ENCODE measurements around the gene SNCB.

DNA sequence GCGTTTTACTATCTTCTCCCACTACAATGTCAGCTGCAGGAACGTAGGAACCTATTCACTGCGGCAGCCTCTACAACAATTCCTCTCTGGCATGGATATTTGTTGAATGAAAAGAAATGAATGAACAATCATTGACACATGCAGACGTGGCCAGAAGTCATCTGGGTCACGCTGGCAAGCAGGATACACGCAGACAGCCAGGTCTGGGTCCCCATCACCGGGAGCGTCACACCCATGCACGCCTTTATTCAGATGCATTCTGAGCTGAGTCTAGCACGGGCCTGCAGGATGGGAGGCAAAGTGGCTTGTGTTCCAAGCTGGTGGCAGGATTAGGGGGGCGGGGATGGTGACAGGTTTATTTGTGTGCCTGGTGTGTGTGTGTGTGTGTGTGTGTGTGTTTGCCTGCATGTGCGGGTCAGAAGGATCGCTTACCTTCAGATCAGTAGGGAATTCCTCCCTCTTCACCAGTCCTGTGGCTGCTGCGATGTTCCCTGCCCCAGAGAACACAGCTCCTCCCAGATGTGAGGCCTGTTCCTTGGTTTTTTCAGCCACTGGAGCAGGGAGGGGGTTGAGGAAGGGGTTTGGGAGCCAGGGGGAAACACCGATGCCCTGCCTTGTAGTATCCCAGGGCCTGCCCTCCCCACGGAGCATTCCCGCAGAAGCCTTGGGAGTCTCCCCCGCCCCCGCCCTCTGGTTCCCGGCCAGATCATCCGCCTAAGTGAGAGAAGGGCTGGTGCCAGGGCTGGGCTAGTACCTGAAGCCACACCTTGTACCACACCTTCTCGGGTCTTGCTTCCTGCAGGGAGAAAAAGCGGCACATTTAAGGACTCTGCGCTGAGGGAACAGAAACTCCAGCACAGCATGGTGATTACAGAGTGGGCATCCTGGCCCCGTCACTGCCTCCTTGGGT, 4.1 kb downstream of the SNCB start:
- no peak for TF ChIP-seq EZH2 (IDR thresholded peaks at IDR 0.05)
- TF ChIP-seq POLR2AphosphoS5 (IDR thresholded peaks at IDR 0.05; ENCODE audit: borderline replicate concordance, low read depth, low read length): no peak

Data from SK-N-MC (cell line).